Stimulated activated CD4-positive, alpha-beta T cell treated with anti-CD3 and anti-CD28 coated beads, Interleukin-4, amount 100 ng/mL, for 48 hours (primary cell): ENCODE measurements around the gene TNFRSF12A.

ENCODE experiments used
- DNase-seq, 2 donors: peaks; one replicate each; pipeline ENCODE4 v3.0.0-alpha.2; 2020; ENCODE audit warnings: low read depth in 2 of 2

Gene TNFRSF12A

GRCh38 chr16:3020247-3020603, at the start of gene TNFRSF12A:
TSS of gene TNFRSF12A (plus strand) at chr16:3020368. CDS start at chr16:3020398, 30 bp downstream.
- DNase-seq = peak; percentile 47 to 63

GRCh38 chr16:2970563-2970962, 49.6 kb upstream of the TNFRSF12A start:
- DNase-seq = no peak

GRCh38 chr16:2971134-2971984, 48.8 kb upstream of the TNFRSF12A start:
- no peak for DNase-seq

- DNase-seq = no peak
Observed at GRCh38 chr16:2971985-2972784, 48.0 kb upstream of the TNFRSF12A start.

GRCh38 chr16:2973093-2973492, 47.1 kb upstream of the TNFRSF12A start:
- DNase-seq = no peak

GRCh38 chr16:2973605-2974318, 46.4 kb upstream of the TNFRSF12A start:
- DNase-seq = no peak

GRCh38 chr16:2974319-2975056, 45.7 kb upstream of the TNFRSF12A start:
- no peak for DNase-seq

GRCh38 chr16:2975161-2975795, 44.9 kb upstream of the TNFRSF12A start:
- DNase-seq = no peak

GRCh38 chr16:2976201-2976600, 44.0 kb upstream of the TNFRSF12A start:
- DNase-seq = no peak

- DNase-seq = no peak
Observed at GRCh38 chr16:2976673-2977072, 43.5 kb upstream of the TNFRSF12A start.

GRCh38 chr16:2977440-2977839, 42.7 kb upstream of the TNFRSF12A start:
- no peak for DNase-seq

GRCh38 chr16:2979669-2980226, 40.4 kb upstream of the TNFRSF12A start:
- DNase-seq = no peak

GRCh38 chr16:2980227-2981176, 39.7 kb upstream of the TNFRSF12A start, which contains the start of gene PKMYT1:
TSS of gene PKMYT1 (minus strand) at chr16:2980446. CDS start at chr16:2979657, 789 bp downstream.
- peak; percentile 91 to 94 for DNase-seq

GRCh38 chr16:2981177-2981898, 38.8 kb upstream of the TNFRSF12A start:
- no peak for DNase-seq

GRCh38 chr16:2981899-2982250, 38.3 kb upstream of the TNFRSF12A start:
- no peak for DNase-seq

- DNase-seq = no peak
Observed at GRCh38 chr16:2982402-2982801, 37.8 kb upstream of the TNFRSF12A start.

GRCh38 chr16:2983706-2984136, 36.4 kb upstream of the TNFRSF12A start:
- peak; percentile 76 to 79 for DNase-seq

- no peak for DNase-seq
Observed at GRCh38 chr16:2985462-2985861, 34.7 kb upstream of the TNFRSF12A start.

GRCh38 chr16:2985893-2986355, 34.2 kb upstream of the TNFRSF12A start:
- DNase-seq = no peak
